ENCODE data around the gene MKKS. TPM values are rescaled to one million over a fixed set of nuclear protein-coding genes. Genes with fewer than 3 reads are reported as not detected.

MKKS gene
- total and polyA plus RNA-seq, 10 donors, result 10.4 to 18.8 (median 14.0) TPM

DNA sequence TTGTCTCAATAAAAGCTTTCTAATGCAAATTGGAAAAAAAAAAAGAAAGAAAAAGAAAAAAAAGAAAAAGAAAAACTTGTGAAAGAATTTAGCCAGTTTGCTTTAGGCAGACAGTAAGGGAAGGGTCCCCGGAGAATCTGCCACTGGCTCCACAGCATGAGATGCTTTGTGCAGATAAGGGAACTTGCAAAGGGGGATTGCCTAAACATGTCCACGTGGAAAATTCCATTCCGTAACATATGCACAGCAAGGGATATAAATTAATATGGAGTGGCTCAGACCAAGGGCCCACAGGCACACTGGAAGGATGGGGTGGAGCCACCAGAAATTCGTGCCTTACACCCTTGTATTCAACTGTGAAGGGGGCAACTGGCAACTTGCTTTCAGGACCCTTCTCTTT lies 45.4 kb downstream of the MKKS start:
- DNase-seq, result no peak
- Histone ChIP-seq H3K4me3 (no peak overlapping the region), H3K9me3 (no peaks in the 10 kb centered on the region), H3K27me3 (replicated peaks in 1 of 7) (no peaks in the 10 kb centered on the region), H3K4me1 (no peaks in the 10 kb centered on the region), H3K27ac (no peak overlapping the region), H3K36me3 (no peaks in the 10 kb centered on the region)
- 71 to 84% (median 77%) methylated on average over 4 of the region's 4 CpGs for WGBS, 5 donors
- intact Hi-C loops (cut with DNase I; ENCODE audit: low total_unique reads), result no loop called here
- TF ChIP-seq POLR2AphosphoS5 (IDR thresholded peaks at IDR 0.05), result no peak
- TF ChIP-seq CTCF (IDR thresholded peaks at IDR 0.05 in 8 of 11, conservative IDR thresholded peaks at IDR 0.05 in 3 of 11), result no peak
- no peak for TF ChIP-seq POLR2A (IDR thresholded peaks at IDR 0.05)

DNA sequence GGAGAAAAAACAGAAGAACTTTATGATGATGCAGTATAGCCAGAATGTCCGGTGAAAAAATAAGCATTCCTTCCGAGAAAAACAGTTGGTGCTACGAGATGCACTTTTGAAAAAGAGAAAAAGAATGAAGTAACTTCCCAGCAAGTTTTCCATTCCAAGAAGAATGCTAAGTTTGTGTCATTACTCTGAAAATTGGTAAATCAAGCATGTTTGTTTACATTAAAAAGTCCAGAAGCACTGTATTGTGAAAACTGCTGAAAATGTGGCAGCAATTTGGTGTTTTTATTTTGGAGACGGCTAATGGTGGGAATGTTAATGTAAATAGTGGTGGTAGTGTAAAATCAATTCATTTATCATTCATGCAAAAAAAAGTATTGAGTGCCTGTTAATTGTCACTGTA lies 46.3 kb downstream of the MKKS start:
- TF ChIP-seq POLR2A (IDR thresholded peaks at IDR 0.05) (no peak), POLR2AphosphoS5 (IDR thresholded peaks at IDR 0.05) (no peak), CTCF (IDR thresholded peaks at IDR 0.05 in 8 of 11, conservative IDR thresholded peaks at IDR 0.05 in 3 of 11) (no peak)
- intact Hi-C loops (cut with DNase I; ENCODE audit: low total_unique reads), result no loop called here
- H3K4me3 ChIP-seq, result no peak overlapping the region
- no peaks in the 10 kb centered on the region for H3K27me3 ChIP-seq (replicated peaks in 1 of 7)
- no peaks in the 10 kb centered on the region for H3K4me1 ChIP-seq
- DNase-seq, result no peak
- no peaks in the 10 kb centered on the region for H3K36me3 ChIP-seq
- WGBS, 5 donors, result 88 to 93% (median 91%) methylated on average over 4 of the region's 4 CpGs
- H3K27ac ChIP-seq, result no peak overlapping the region
- H3K9me3 ChIP-seq, result no peaks in the 10 kb centered on the region

DNA sequence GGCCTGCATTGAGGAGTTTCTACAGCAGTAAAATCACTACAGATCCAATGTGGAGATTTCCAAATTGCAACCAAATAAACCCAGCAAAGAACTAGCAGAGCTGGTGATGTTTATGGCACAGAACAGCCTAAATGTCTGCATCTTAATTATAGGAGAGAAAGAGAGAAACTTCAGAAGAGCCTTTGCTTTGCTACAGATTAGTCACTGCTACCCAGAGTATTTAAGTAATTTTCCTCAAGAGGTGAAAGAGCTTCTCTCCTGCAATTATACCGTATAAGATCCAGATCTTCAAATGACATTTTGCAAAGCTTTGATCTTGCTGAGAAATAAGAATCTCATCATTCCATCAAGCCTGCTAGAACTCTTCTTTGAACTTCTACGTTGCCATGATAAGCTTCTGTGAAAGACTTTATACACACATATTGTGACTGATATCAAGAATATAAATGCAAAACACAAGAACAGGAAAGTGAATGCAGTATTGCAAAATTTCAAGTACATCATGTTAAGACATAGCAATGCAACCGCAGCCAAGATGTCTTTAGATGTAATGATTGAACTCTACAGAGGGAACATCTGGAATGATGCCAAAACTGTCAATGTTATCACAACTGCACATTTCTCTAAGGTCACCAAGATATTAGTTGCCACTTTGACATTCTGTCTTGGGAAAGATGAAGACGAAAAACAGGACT lies 48.0 kb downstream of the MKKS start:
- DNase-seq, result no peak
- no peak overlapping the region for H3K27ac ChIP-seq
- H3K9me3 ChIP-seq, result no peaks in the 10 kb centered on the region
- no peaks in the 10 kb centered on the region for H3K4me1 ChIP-seq
- no peak for TF ChIP-seq POLR2A (IDR thresholded peaks at IDR 0.05)
- TF ChIP-seq CTCF (IDR thresholded peaks at IDR 0.05 in 8 of 11, conservative IDR thresholded peaks at IDR 0.05 in 3 of 11), result no peak
- TF ChIP-seq POLR2AphosphoS5 (IDR thresholded peaks at IDR 0.05), result no peak
- no peaks in the 10 kb centered on the region for H3K27me3 ChIP-seq (replicated peaks in 1 of 7)
- intact Hi-C loops (cut with DNase I; ENCODE audit: low total_unique reads), result no loop called here
- H3K36me3 ChIP-seq, result no peaks in the 10 kb centered on the region
- no peak overlapping the region for H3K4me3 ChIP-seq
- WGBS, 5 donors, result 64 to 78% (median 70%) methylated on average over 4 of the region's 4 CpGs

DNA sequence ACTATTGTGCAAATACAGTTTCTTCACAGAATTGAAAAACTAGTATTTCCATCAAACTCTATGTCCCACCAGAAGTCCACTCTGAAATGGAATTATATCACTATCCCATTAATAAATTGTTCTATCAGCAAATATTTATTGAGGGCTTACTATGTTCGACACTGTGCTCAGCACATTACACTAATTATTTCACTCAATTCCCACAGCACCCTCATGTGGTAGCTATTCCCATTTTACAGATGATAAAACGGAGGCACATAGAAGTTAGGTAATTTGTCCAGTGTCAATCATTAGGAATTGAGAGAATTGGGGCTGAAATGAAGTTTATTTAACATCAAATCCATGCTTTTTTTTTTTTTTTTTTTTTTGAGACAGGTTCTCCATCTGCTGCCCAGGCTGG lies 52.5 kb downstream of the MKKS start:
- Histone ChIP-seq H3K27ac (no peak overlapping the region), H3K4me1 (no peaks in the 10 kb centered on the region), H3K9me3 (no peaks in the 10 kb centered on the region), H3K27me3 (replicated peaks in 1 of 7) (no peaks in the 10 kb centered on the region), H3K4me3 (no peak overlapping the region), H3K36me3 (no peaks in the 10 kb centered on the region)
- 81 to 86% (median 83%) methylated on average over 2 of the region's 2 CpGs for WGBS, 5 donors
- DNase-seq, result no peak
- intact Hi-C loops (cut with DNase I; ENCODE audit: low total_unique reads), result no loop called here
- TF ChIP-seq POLR2A (IDR thresholded peaks at IDR 0.05) (no peak), POLR2AphosphoS5 (IDR thresholded peaks at IDR 0.05) (no peak), CTCF (IDR thresholded peaks at IDR 0.05 in 8 of 11, conservative IDR thresholded peaks at IDR 0.05 in 3 of 11) (no peak)
